Glomerular visceral epithelial cell (primary cell): ENCODE data around the gene ZBTB40.
A peak's percentile ranks its signal among the peaks of the same experiment; 100 is the strongest.

Source experiments
- DNase-seq: peaks from one replicate; pipeline ENCODE4 v3.0.0-alpha.2; 2016; ENCODE audit errors: extremely low spot score

Gene ZBTB40

DNA sequence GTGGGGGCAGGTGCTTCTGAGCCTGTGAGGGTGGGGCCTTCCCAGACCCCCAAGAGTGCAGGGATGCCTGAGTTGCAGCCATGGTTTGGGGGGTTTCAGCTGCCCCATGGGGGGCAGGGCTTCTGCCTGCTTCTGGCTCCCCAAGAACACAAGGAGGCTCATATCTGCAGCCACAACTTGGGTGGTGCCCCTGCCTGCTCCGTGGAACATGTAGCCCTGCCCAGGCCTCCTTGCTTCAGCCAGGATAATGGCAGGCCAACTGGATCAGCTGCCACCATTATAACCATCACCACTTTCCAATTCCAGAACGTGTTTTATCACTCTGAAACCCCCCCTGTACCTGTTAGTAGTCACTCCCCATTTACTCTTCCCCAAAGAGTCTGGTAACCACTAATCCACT is 14.0 kb downstream of the ZBTB40 start:
- no peak for DNase-seq

GRCh38 chr1:22470227-22470626 is 18.6 kb downstream of the ZBTB40 start:
- no peak for DNase-seq

- no peak for DNase-seq
These were observed 19.4 kb downstream of the ZBTB40 start for GRCh38 chr1:22471078-22471477.

DNA sequence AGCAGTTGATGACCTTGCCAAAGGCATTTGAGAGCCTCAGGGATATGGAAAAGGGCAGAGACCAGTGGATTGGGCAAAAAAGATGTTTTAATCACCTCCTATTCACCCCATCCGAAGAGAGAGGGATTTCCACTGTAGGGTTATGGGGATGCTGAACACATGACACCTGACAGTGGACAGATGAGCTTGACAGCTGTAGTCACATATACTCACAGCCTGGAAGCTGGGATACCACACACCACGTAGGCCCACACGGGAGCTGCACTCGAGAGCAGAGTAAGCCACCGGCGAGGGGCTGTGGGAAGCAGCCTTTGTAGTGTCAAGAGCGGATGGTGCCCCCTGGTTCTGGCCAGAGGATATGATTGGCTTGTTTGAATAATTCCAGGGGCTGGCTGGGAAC is 20.0 kb downstream of the ZBTB40 start:
- no peak for DNase-seq

DNA sequence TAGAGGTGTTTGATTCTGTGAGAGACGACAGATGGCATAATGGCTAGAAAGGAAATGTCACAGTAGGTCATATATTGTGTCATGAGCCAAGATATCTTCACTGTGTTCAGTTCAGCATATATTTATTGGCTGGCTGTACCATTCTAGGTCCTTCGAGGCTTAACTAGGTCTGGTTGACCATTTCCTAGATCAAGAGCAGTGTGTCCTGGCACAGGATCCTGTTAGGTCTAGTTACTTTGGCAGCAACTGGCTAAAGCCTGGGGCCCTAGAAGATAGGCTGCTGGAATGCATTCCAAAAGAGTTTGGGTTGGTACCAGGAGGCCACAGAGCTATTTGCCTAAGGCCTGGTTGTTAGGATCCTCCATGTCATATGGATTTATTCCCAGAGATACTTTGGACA is 20.9 kb downstream of the ZBTB40 start:
- DNase-seq, result no peak

DNA sequence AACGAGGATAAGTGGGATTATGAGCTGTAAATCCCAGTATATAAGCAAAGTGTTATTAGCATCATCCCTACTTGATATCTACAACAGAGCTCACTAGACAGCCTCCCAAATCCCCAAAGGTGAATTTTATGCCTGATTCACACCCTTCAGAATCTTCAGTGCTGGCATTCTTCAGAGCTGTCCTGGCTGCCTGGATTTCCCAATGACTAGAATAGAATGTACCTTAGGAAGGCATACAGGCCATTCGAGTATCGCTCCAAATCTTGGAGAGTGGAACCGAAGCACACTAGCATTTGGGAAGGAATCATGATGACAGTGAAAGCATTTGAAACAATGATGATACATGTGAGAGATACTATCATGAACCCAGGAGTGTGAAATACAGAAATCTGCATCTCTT is 22.3 kb downstream of the ZBTB40 start:
- no peak for DNase-seq

DNA sequence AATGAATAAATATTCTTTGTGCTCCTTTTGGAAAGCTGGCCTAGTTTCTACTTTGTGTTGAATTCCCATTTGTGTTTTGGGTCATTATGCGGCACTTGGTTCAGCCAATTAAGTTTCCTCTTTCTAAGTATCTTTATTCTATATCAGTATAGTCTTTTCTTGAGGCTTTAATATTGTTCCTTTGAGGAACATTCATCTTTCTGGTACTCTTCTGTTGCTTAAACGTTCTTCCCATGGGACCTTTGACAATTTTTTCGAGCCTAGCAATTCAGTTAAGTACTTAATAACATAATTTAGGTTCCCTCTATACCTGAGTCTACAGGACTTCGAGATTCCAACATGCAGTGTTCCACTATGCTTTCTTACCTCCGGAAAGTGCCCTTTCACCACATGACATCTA is 24.9 kb downstream of the ZBTB40 start:
- no peak for DNase-seq

GRCh38 chr1:22483121-22483520 is 31.5 kb downstream of the ZBTB40 start:
- no peak for DNase-seq

DNA sequence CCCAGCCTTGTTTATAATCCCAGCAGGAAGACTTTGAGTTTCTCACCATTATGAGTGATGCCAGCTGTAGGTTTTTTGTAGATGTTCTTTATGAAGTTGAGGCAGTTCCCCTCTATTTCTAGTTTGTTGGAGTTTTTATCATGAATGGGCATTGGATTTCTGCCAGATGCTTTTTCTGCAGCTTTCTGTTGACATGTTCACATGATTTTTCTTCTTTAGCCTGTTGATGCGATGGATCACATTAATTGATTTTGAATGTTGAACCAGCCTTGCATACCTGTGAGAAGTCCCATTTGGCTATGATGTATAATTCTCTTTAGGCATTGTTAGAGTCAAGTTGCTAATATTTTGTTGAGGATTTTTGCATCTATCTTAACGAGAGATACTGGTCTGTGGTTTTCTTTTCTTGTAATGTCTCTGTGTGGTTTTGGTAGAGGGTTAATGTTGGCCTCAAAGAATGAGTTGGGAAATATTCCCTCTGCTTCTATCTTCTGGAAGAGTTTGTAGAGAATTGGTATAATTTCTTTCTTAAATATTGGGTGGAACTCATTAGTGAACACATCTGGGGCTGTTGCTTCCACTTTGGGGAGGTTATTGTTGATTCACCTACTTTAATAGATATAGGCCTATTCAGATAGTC is 33.2 kb downstream of the ZBTB40 start:
- DNase-seq, result no peak

- no peak for DNase-seq
These were observed 33.8 kb downstream of the ZBTB40 start for GRCh38 chr1:22485431-22485830.

DNA sequence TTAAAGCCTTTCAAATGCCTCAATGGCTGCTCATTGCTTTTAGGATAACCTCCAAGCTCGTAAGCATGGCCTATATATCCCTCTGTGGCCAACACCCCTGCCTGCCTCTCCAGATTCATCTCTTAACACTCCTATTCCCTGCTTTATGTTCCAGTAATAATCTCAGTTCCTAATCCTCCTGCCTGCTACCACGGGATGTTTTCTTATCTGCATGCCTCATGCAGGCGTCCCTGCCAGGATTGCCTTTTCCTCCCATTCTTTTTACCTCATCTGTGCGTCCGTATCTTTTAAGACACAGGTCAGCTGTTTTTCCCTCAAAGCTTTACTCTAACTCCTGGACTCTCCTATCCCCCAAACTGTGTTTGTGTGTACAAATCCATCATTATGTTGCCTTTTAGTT is 36.1 kb downstream of the ZBTB40 start:
- DNase-seq, result no peak

GRCh38 chr1:22488319-22488718 is 36.7 kb downstream of the ZBTB40 start:
- DNase-seq, result no peak

GRCh38 chr1:22489278-22489677 is 37.6 kb downstream of the ZBTB40 start:
- DNase-seq, result no peak

GRCh38 chr1:22489823-22490222 is 38.2 kb downstream of the ZBTB40 start:
- DNase-seq, result no peak

DNA sequence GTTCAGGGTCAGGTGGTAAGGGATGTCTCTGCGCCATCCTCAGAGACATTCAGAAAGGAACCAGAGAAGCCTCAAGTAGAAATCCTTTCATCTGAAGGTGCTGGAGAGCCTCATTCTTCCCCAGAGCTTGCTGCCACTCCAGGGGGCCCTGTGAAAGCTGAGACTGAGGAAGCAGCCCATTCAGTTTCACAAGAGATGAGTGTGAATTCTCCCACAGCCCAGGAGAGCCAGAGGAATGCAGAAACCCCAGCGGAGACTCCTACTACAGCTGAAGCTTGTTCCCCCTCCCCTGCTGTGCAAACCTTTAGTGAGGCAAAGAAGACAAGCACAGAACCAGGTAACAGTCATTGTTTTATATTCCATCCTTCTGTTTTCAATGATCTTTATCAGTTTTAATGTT is 38.7 kb downstream of the ZBTB40 start:
- DNase-seq, result no peak

GRCh38 chr1:22491995-22492715 is 40.5 kb downstream of the ZBTB40 start:
- no peak for DNase-seq

- no peak for DNase-seq
These were observed 42.5 kb downstream of the ZBTB40 start for GRCh38 chr1:22494144-22494543.

DNA sequence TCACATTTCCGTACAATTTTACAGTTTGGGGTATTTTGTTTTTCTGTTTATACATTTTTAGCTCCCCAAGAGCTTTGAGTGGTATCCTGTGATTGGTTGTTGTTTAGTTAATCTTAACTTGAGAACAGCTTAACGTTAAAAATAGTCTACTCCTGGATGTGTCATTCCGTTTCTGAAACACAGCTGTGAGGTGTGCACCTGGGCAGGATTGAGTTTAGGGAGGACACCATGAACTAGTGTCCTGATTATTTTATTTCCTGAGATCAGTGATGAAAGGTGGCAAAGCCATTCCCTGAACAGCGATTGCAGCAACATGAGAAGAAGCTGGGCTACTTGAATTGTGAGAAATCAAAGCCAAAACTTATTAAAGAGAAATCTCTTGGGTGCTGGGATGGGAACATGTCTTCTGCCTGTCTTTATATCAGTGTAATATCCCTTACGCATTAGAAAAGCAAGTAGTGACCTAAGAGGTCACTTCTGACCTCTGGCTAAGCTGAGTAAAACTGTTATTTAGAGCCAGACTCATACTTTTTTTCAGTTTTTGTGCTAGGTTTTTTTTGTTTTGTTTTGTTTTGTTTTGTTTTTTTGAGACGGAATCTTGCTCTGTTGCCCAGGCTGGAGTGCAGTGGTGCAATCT is 43.4 kb downstream of the ZBTB40 start:
- DNase-seq, result no peak

DNA sequence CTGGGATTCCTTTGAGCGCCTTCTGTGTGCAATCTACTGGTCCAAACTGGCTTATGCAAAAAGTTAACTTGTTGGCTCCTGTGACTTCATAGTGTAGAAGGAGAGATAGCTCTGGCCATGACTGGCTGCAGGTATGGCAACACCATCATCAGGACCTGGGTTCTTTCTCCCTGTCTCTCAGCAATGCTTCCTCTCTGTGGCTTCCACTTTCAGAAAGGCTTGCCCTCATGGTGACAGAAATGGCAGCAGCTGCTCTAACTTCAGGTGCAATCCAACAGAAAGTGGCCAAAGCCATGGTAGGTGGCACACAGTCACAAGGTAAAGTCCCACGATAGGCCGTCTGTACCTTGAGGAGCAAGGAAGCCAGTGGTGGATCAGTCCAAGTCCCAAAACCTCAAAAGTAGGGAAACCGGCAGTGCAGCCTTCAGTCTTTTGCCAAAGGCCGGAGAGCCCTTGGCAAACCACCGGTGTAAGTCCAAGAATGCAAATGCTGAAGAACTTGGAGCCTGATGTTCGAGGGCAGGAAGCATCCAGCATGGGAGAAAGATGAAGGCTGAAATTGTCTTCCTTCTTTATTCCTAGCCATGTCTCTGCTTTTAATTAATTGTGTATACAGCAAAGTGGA is 45.0 kb downstream of the ZBTB40 start:
- no peak for DNase-seq

DNA sequence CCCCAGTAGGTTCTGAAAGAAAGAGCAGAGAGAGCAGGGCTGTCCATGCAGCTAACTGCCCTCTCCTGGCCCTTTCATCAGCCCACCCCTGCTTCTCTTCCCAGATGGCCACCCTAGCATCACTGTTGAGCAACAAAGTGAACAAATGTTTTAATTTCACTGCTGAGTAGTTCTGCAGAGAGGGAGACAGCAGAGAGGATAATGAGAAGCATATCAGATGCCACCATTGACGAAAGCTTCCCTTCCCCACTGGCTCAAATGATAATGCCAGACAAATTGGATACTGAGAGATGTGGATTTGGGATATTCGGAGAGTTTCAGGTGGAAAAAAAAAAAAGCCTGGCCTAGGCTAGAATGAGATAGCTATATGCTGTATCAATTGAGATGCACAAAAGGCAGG is 46.8 kb downstream of the ZBTB40 start:
- no peak for DNase-seq

GRCh38 chr1:22500058-22500457 is 48.4 kb downstream of the ZBTB40 start:
- DNase-seq, result no peak

DNA sequence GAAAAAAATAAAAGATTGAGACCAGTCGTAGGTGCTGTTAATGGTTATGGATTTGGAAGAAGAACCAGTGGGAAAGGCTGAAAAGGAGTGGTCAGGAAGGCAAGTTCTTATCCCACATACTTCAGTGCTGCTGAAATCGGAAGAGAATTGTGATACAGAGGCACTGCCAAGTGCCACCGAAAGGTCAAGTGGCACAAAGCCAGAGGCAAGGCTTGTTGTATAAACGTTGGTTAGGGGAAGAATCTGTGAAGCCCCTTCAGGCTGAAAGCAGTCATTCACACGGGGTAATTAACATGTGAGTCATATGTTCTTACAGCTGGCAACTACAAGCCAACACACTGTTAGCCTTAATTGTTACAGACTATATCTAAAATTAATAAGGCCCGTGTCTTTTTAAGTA is 48.8 kb downstream of the ZBTB40 start:
- DNase-seq, result peak; percentile 28

DNA sequence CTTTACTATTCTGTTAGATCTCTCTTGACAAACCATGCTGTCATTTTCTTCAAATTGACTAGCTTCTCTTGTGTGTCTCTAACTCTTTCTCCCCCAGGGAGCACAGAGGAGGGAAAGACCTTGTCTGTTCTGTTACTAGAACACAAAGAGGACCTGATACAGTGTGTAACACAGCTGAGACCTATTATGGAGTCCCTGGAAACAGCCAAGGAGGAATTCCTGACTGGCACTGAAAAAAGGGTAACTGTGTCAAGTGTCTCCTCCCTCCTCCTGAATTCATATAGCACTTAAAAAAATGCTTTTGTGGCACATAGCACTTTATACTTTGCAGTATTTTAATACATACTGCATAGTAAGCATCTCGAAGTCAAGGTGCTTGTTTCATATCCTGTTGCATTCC is 50.6 kb downstream of the ZBTB40 start:
- DNase-seq, result no peak
